Measurements from ENCODE around the gene MARCHF2.

Gene MARCHF2

GRCh38 chr19:8445488-8446001 is 32.4 kb downstream of the MARCHF2 start:
- no peak for DNase-seq (ENCODE audit: low spot score)
- peak overlapping the region; percentile 99 for H3K4me3 ChIP-seq
- TF ChIP-seq, protein P1, sequence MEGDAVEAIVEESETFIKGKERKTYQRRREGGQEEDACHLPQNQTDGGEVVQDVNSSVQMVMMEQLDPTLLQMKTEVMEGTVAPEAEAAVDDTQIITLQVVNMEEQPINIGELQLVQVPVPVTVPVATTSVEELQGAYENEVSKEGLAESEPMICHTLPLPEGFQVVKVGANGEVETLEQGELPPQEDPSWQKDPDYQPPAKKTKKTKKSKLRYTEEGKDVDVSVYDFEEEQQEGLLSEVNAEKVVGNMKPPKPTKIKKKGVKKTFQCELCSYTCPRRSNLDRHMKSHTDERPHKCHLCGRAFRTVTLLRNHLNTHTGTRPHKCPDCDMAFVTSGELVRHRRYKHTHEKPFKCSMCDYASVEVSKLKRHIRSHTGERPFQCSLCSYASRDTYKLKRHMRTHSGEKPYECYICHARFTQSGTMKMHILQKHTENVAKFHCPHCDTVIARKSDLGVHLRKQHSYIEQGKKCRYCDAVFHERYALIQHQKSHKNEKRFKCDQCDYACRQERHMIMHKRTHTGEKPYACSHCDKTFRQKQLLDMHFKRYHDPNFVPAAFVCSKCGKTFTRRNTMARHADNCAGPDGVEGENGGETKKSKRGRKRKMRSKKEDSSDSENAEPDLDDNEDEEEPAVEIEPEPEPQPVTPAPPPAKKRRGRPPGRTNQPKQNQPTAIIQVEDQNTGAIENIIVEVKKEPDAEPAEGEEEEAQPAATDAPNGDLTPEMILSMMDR (IDR thresholded peaks at IDR 0.05): no peak
- H3K27ac ChIP-seq: peak overlapping the region; percentile 98 to 100

DNA sequence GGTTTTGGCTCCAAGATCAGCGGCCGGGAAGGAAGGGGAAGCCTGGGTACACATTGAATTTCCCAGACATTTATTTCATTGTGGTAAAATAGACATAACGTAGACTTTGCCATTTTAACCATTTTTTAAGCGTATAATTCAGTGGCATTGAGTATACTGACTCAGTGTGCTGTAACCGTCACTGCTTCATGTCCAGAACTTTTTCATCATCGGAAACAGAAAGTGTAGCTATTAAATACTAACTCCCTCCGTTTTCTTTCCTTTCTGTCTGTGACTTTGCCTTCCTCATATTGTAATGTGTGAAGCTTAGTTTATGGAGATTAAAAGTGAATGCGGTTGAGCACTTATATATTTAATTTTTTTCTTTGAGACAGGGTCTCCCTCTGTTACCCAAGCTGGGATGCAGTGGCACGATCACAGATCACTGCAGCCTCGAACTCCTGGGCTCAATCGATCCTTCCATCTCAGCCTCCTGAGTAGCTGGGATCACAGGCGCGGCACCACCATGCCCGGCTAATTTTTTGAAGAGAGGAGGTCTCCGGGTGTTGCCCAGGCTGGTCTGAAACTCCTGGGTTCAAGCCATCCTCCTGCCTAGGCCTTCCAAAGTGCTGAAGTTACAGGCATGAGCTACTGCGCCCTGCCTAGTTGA is 33.1 kb downstream of the MARCHF2 start:
- Histone ChIP-seq H3K4me3 (peak overlapping the region; percentile 99), H3K27ac (peak overlapping the region; percentile 98 to 100)
- TF ChIP-seq, protein P1 (IDR thresholded peaks at IDR 0.05): no peak
- no peak for DNase-seq (ENCODE audit: low spot score)

GRCh38 chr19:8449830-8450229 is 36.7 kb downstream of the MARCHF2 start:
- no peak overlapping the region for H3K27ac ChIP-seq
- DNase-seq (ENCODE audit: low spot score): no peak
- TF ChIP-seq, protein P1 (IDR thresholded peaks at IDR 0.05): no peak
- H3K4me3 ChIP-seq: peak overlapping the region; percentile 29

DNA sequence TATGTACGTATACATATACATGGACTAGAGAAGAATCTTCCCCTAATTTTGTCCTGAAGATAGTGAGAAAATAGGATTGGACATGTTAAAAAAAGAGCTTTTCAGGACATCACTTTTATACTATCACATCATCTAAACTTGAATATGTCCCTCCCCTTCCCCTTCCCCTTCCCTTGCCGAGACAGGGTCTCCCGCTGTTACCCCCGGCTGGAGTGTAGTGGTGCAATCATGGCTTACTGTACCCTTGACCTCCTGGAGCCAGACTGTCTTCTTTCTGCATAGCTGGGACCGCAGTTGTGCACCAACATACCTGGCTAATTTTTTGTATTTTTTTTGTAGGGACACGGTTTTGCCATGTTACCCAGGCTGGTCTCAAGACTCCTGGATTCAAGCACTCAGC is 38.3 kb downstream of the MARCHF2 start:
- TF ChIP-seq, protein P1 (IDR thresholded peaks at IDR 0.05): no peak
- H3K27ac ChIP-seq: no peak overlapping the region
- no peak overlapping the region for H3K4me3 ChIP-seq
- DNase-seq (ENCODE audit: low spot score): no peak

- Histone ChIP-seq H3K4me3 (no peak overlapping the region), H3K27ac (no peak overlapping the region)
- DNase-seq (ENCODE audit: low spot score): no peak
- TF ChIP-seq, protein P1 (IDR thresholded peaks at IDR 0.05): no peak
These were observed 38.8 kb downstream of the MARCHF2 start for GRCh38 chr19:8451885-8452284.

GRCh38 chr19:8452446-8453123 is 39.5 kb downstream of the MARCHF2 start:
- peak overlapping the region in 1 of 2 donors; percentile 40 for H3K27ac ChIP-seq

More at GRCh38 chr19:8452446-8453123, 39.5 kb downstream of the MARCHF2 start:
- TF ChIP-seq, protein P1 (IDR thresholded peaks at IDR 0.05): no peak
- H3K4me3 ChIP-seq: no peak overlapping the region
- DNase-seq (ENCODE audit: low spot score): no peak
